HepG2 (cell line): ENCODE results near the gene JAG1. TPM values are rescaled to one million over a fixed set of nuclear protein-coding genes. Genes with fewer than 3 reads are reported as not detected.

Experiments used
- ATAC-seq: fragments of 200-7000 bp; cut with Tn5 transposase; 3 replicates; pipeline ENCODE4 v1.9.1; 2020; ENCODE audit warnings: mild to moderate bottlenecking, moderate library complexity
- BruUV-seq: library from RNA; stranded (reverse); fragments of 400-500 nt; replicated peaks from 2 replicates; lab custom pipeline; 2021; lab: Mats Ljungman, UMichigan
- CTCF ChIA-PET: fragments of 300-600 bp; formaldehyde crosslinking; extraction: SDS; loops from one replicate; lab custom pipeline; 2021; ENCODE audit warnings: low total read pairs, inconsistent platforms, low intra/inter-chr PET ratio; lab: Yijun Ruan, JAX
- POLR2A ChIA-PET: fragments of 350-600 bp; sonication (Branson Sonifier 250); formaldehyde crosslinking; loops from one replicate; lab custom pipeline; 2020; ENCODE audit warnings: antibody characterized with exemption, inconsistent platforms; lab: Yijun Ruan, JAX
- DNase-seq: peaks from one replicate; pipeline ENCODE4 v3.0.0-alpha.2; 2015; ENCODE audit warnings: low spot score
- FAIRE-seq: peaks from 3 replicates; lab custom pipeline; 2011; peaks lifted over from hg19 to GRCh38; lab: Jason Lieb, UNC
- H2AFZ ChIP-seq: one replicate; pipeline ENCODE4 v1.6.1; 2011; ENCODE audit warnings: low read length, inconsistent platforms
- H3K27ac ChIP-seq: fragments of 300-600 bp; 3 replicates; pipeline ENCODE4 v1.8.0; 2011; ENCODE audit warnings: mixed run types, mild to moderate bottlenecking, mixed read lengths, low read length, inconsistent platforms; ENCODE audit not compliant: insufficient read depth; ENCODE audit errors: extremely low read length
- H3K27me3 ChIP-seq, 2 experiments: fragments of 200-600 bp in 1 of 2; 2 replicates in 1 of 2; 3 replicates in 1 of 2; pipeline versions ENCODE4 v1.6.0 to v1.8.0; 2011; ENCODE audit warnings: low read length in 2 of 2, mild to moderate bottlenecking in 2 of 2, moderate library complexity in 2 of 2, inconsistent platforms in 1 of 2; ENCODE audit not compliant: insufficient read depth in 2 of 2, control insufficient read depth in 1 of 2
- H3K36me3 ChIP-seq, 2 experiments: fragments of 200-600 bp in 1 of 2; replicated peaks in 1 of 2; 2 replicates in 1 of 2; 3 replicates in 1 of 2; pipeline versions ENCODE4 v1.5.1 to v1.8.0; 2011; ENCODE audit warnings: low read length in 2 of 2, inconsistent platforms in 1 of 2; ENCODE audit not compliant: insufficient read depth in 2 of 2, control insufficient read depth in 1 of 2
- H3K4me1 ChIP-seq: 2 replicates; pipeline ENCODE4 v1.5.1; 2012; ENCODE audit warnings: low read length, inconsistent platforms; ENCODE audit not compliant: insufficient read depth
- H3K4me2 ChIP-seq: 2 replicates; pipeline ENCODE4 v1.6.0; 2011; ENCODE audit warnings: low read depth, low read length, inconsistent platforms
- H3K4me3 ChIP-seq, 3 experiments: fragments of 200-600 bp in 1 of 3; sonication (generic), shearing (Covaris generic) in 1 of 3; replicated peaks in 1 of 3; 2 replicates each; pipeline ENCODE4 v1.5.1; 2011 to 2016; ENCODE audit warnings: low read length in 3 of 3, inconsistent platforms in 2 of 3, low read depth in 2 of 3, mild to moderate bottlenecking in 2 of 3, control low read depth in 1 of 3, mixed read lengths in 1 of 3; ENCODE audit not compliant: insufficient read depth in 1 of 3
- H3K79me2 ChIP-seq: one replicate; pipeline ENCODE4 v1.6.1; 2011; ENCODE audit warnings: low read length, inconsistent platforms; ENCODE audit not compliant: insufficient read depth
- H3K9ac ChIP-seq: 2 replicates; pipeline ENCODE4 v1.6.0; 2011; ENCODE audit warnings: mild to moderate bottlenecking, low read depth, low read length, inconsistent platforms; ENCODE audit not compliant: insufficient read depth
- H3K9me3 ChIP-seq: 2 replicates; pipeline ENCODE4 v1.5.1; 2012; ENCODE audit warnings: mild to moderate bottlenecking, low read length
- H4K20me1 ChIP-seq: 2 replicates; pipeline ENCODE4 v1.6.0; 2011; ENCODE audit warnings: inconsistent platforms, mild to moderate bottlenecking, low read length, moderate library complexity; ENCODE audit not compliant: insufficient read depth
- AHDC1 ChIP-seq: sonication (generic); formaldehyde crosslinking; IDR thresholded peaks from 2 replicates; pipeline ENCODE4 v1.5.1; 2020; ENCODE audit warnings: mild to moderate bottlenecking, missing genetic modification reagents, borderline replicate concordance
- ASH2L ChIP-seq: fragments of 300-600, 200-600 bp; sonication (generic); IDR thresholded peaks from 2 replicates; pipeline ENCODE4 v1.7.0; 2017; ENCODE audit warnings: low read depth, mild to moderate bottlenecking, moderate library complexity, mixed read lengths, low read length; ENCODE audit not compliant: insufficient read length
- HOXD1 ChIP-seq: sonication (generic); formaldehyde crosslinking; IDR thresholded peaks from 2 replicates; pipeline ENCODE4 v1.5.0; 2020; ENCODE audit warnings: missing genetic modification reagents
- RBFOX2 ChIP-seq: fragments of 200-400 bp; formaldehyde crosslinking; IDR thresholded peaks from 2 replicates; pipeline ENCODE4 v1.6.1; 2017; ENCODE audit warnings: low read depth, mild to moderate bottlenecking, low read length
- RBM22 ChIP-seq: fragments of 200-400 bp; formaldehyde crosslinking; optimal IDR thresholded peaks from 2 replicates; pipeline ENCODE3; 2017; ENCODE audit warnings: mild to moderate bottlenecking, low read length, moderate library complexity
- WGBS: methylation state at CpG from one replicate; pipeline ENCODE4 v1.1.6; 2017; ENCODE audit warnings: low lambda C conversion rate; 5-methylcytosine and 5-hydroxymethylcytosine counted together
- in situ Hi-C: cut with HindIII; loops from 2 replicates; pipeline ENCODE4 v1.10.0; 2017; ENCODE audit warnings: low pct_unique_long_range_greater_than_20kb; ENCODE audit not compliant: extremely low pct_ligation_motif_present
- intact Hi-C: fragments of 100-400 bp; cut with micrococcal nuclease; formaldehyde crosslinking; loops from one replicate; pipeline ENCODE4 v1.10.0; 2022; ENCODE audit not compliant: unreplicated experiment
- polyA plus RNA-seq, 8 experiments: library from polyadenylated mRNA; depleted of rRNA in 3 of 8; stranded (reverse) in 7 of 8; unstranded in 1 of 8; fragments of >200 nt; fragmentation: Illumina TruSeq in 4 of 8; extraction: Trizol in 4 of 8; gene quantifications; 2 replicates each; pipeline versions ENCODE4 v1.2.1 to v1.2.3, GENCODE V29; 2011 to 2016; ENCODE audit warnings: low read depth in 4 of 8, missing spikeins in 1 of 8, mixed read lengths in 1 of 8; ENCODE audit not compliant: insufficient read depth in 1 of 8
- total RNA-seq, 5 experiments: library from RNA; depleted of rRNA; stranded (reverse); fragments of >200 nt; fragmentation: Illumina TruSeq; extraction: Trizol; gene quantifications; 2 replicates each; pipeline ENCODE4 v1.2.3, GENCODE V29; 2016; ENCODE audit warnings: low read depth in 1 of 5

Gene JAG1
- total and polyA plus RNA-seq, 2 of the 13 experiments (the other 11 are each of a cell fraction or from before 2014, with no cell fraction given), result 47.1 to 56.3 TPM

DNA sequence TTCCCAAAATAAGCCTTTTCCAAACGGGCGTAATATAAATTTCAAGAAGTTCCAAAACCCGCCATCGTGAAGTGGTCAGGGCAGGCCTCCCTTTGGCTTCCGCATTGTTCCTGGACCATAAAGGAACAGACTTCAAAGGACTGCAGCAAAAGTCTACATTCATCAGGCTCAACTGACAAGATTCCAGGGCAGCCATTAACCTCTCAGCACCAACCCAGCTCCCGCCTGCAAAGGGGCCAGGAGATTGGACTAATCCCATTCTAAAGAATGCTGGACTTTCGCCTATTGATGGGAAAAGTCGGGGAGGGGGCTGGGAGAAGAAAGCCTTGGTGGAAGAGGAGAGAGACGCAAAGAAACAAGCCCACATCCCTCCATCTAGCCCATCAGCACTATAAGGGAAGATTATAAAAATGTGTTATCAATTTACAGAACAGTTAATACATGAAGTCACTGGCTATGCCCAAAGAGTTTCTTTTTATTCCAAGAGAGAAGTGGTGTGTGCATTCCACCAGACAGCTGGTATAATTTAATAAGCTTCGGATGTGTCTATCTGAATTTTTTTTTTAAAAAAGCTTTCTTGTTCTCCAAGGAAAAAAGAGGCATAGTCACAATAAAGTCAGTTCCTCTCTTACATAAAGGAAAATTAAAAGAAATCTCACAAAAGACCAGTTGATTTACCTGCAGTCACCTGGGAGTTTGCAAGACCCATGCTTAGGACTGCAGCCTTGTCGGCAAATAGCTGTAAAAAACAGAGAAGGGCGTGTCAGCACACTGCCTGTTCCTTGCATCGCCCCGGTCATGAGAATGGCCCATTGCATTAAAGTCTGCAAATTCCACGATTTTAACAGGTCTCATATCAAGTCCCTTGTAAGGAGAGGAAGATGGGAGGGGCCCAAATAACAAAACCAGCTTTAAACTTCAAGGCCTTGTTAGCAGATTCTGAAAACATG, 17.8 kb downstream of the JAG1 start:
- ATAC-seq, result no peak
- CTCF ChIA-PET, result no interaction called here
- H3K36me3 ChIP-seq, result peaks cover 74 to 94% of the 10 kb centered on the region in 2 experiments

More for the DNA sequence above, 17.8 kb downstream of the JAG1 start:
- Histone ChIP-seq H3K9me3 (no peaks in the 10 kb centered on the region), H3K4me1 (peaks cover 63% of the 10 kb centered on the region), H3K27ac (no peak overlapping the region), H3K4me2 (no peak overlapping the region), H3K4me3 (no peak overlapping the region), H3K27me3 (no peaks in the 10 kb centered on the region), H3K9ac (no peak overlapping the region), H3K79me2 (peaks cover 53% of the 10 kb centered on the region), H2AFZ (no peak overlapping the region), H4K20me1 (peaks cover 20% of the 10 kb centered on the region)
- WGBS, result 95% methylated on average over 15 of the region's 15 CpGs
- in situ Hi-C loops, result no loop called here
- intact Hi-C loops, result no loop called here
- no TSS peak for BruUV-seq
- DNase-seq (no peak), FAIRE-seq (no peak)
- POLR2A ChIA-PET, result no interaction called here
- TF ChIP-seq RBFOX2 (0 out of 2 replicates have a peak, but pooled peaks have one; percentile 6), ASH2L (peak; percentile 9), AHDC1 (no peak), HOXD1 (CRISPR knock-in tag) (no peak), RBM22 (peak; percentile 62)
